WTC11 (cell line): ENCODE measurements around the gene RANBP9. TPM values are rescaled to one million over a fixed set of nuclear protein-coding genes. Genes with fewer than 3 reads are reported as not detected.

ENCODE experiments used
- ATAC-seq: fragments of 200-7000 bp; cut with Tn5 transposase; 2 replicates; pipeline ENCODE4 v1.10.0; 2021; ENCODE audit warnings: mild to moderate bottlenecking, moderate library complexity
- CTCF ChIA-PET: fragments of 300-600 bp; sonication (Branson Sonifier 250); formaldehyde crosslinking; loops from one replicate; lab custom pipeline; 2021; ENCODE audit warnings: antibody characterized with exemption; lab: Charles Lee
- POLR2A ChIA-PET: fragments of 350-600 bp; sonication (Branson Sonifier 250); formaldehyde crosslinking; loops from one replicate; lab custom pipeline; 2021; ENCODE audit warnings: antibody characterized with exemption; lab: Charles Lee
- DNase-seq: peaks from one replicate; pipeline ENCODE4 v3.0.0; 2021; ENCODE audit warnings: low spot score
- H3K27ac Mint-ChIP-seq: 2 replicates; pipeline ENCODE4 v1.8.0; 2021; ENCODE audit warnings: mixed read lengths
- H3K27me3 Mint-ChIP-seq: 2 replicates; pipeline ENCODE4 v1.8.0; 2021; ENCODE audit warnings: low read depth, mild to moderate bottlenecking, moderate library complexity, mixed read lengths
- H3K36me3 Mint-ChIP-seq: 2 replicates; pipeline ENCODE4 v1.8.0; 2021; ENCODE audit warnings: mixed read lengths
- H3K4me1 Mint-ChIP-seq: 2 replicates; pipeline ENCODE4 v1.8.0; 2022; ENCODE audit warnings: mixed read lengths
- H3K4me3 Mint-ChIP-seq: 2 replicates; pipeline ENCODE4 v1.8.0; 2021; ENCODE audit warnings: mild to moderate bottlenecking, moderate library complexity, mixed read lengths
- H3K9me3 Mint-ChIP-seq: 2 replicates; pipeline ENCODE4 v1.8.0; 2021; ENCODE audit warnings: mixed read lengths
- ATF3 ChIP-seq: sonication (generic); formaldehyde crosslinking; conservative IDR thresholded peaks from 2 replicates; pipeline ENCODE4 v1.8.1; 2022; ENCODE audit warnings: mild to moderate bottlenecking, missing genetic modification reagents
- CBFB ChIP-seq: sonication (generic); formaldehyde crosslinking; IDR thresholded peaks from 2 replicates; pipeline ENCODE4 v1.8.1; 2022; ENCODE audit warnings: mild to moderate bottlenecking, low read depth, missing genetic modification reagents
- CREB1 ChIP-seq: sonication (generic); formaldehyde crosslinking; IDR thresholded peaks from 2 replicates; pipeline ENCODE4 v1.8.0; 2023; ENCODE audit warnings: mild to moderate bottlenecking, missing genetic modification reagents
- EMX1 ChIP-seq: fragments of 250-450 bp; sonication (Bioruptor Pico); IDR thresholded peaks from 2 replicates; pipeline ENCODE4 v1.8.0; 2021; ENCODE audit warnings: mild to moderate bottlenecking
- FOXK1 ChIP-seq: sonication (generic); formaldehyde crosslinking; IDR thresholded peaks from 2 replicates; pipeline ENCODE4 v1.8.0; 2022; ENCODE audit warnings: mild to moderate bottlenecking, moderate library complexity, missing genetic modification reagents
- GRHL2 ChIP-seq: fragments of 250-450 bp; sonication (Bioruptor Pico); IDR thresholded peaks from 2 replicates; pipeline ENCODE4 v1.8.0; 2022; ENCODE audit warnings: mild to moderate bottlenecking, moderate library complexity; ENCODE audit not compliant: insufficient replicate concordance, severe bottlenecking
- GTF2I ChIP-seq: fragments of 250-450 bp; sonication (Bioruptor Pico); conservative IDR thresholded peaks from 2 replicates; pipeline ENCODE4 v1.4.0; 2021; ENCODE audit warnings: mild to moderate bottlenecking
- JUN ChIP-seq: sonication (generic); formaldehyde crosslinking; IDR thresholded peaks from 2 replicates; pipeline ENCODE4 v1.8.0; 2023; ENCODE audit warnings: mild to moderate bottlenecking, missing genetic modification reagents
- MXD4 ChIP-seq: fragments of 250-450 bp; sonication (Bioruptor Pico); IDR thresholded peaks from 2 replicates; pipeline ENCODE4 v1.8.0; 2021; ENCODE audit warnings: mild to moderate bottlenecking, moderate library complexity, borderline replicate concordance
- NR1H2 ChIP-seq: sonication (generic); formaldehyde crosslinking; IDR thresholded peaks from 2 replicates; pipeline ENCODE4 v1.9.0; 2021; ENCODE audit warnings: mild to moderate bottlenecking, moderate library complexity, missing genetic modification reagents
- ZNF121 ChIP-seq: sonication (generic); formaldehyde crosslinking; IDR thresholded peaks from 2 replicates; pipeline ENCODE4 v1.8.0; 2023; ENCODE audit warnings: missing genetic modification reagents
- ZNF138 ChIP-seq: sonication (generic); formaldehyde crosslinking; conservative IDR thresholded peaks from 2 replicates; pipeline ENCODE4 v1.8.1; 2022; ENCODE audit warnings: mild to moderate bottlenecking, moderate library complexity, missing genetic modification reagents
- ZNF219 ChIP-seq: sonication (generic); formaldehyde crosslinking; IDR thresholded peaks from 2 replicates; pipeline ENCODE4 v1.8.0; 2023; ENCODE audit warnings: missing genetic modification reagents, mild to moderate bottlenecking, borderline replicate concordance
- total RNA-seq: library from RNA; stranded (reverse); gene quantifications from 3 replicates; pipeline ENCODE4 v1.2.3, GENCODE V29; 2021
- TF ChIP-seq, protein P1 (sequence below): fragments of 200-600 bp; IDR thresholded peaks from 2 replicates; pipeline ENCODE4 v1.8.0; 2022; ENCODE audit warnings: antibody characterized with exemption
- TF ChIP-seq, protein P2 (sequence below): sonication (generic); formaldehyde crosslinking; IDR thresholded peaks from 2 replicates; pipeline ENCODE4 v1.8.1; 2023; ENCODE audit warnings: mild to moderate bottlenecking, missing genetic modification reagents, moderate library complexity
- TF ChIP-seq, protein P3 (sequence below): sonication (generic); formaldehyde crosslinking; IDR thresholded peaks from 2 replicates; pipeline ENCODE4 v1.8.0; 2022; ENCODE audit warnings: mild to moderate bottlenecking, missing genetic modification reagents
- TF ChIP-seq, protein P4 (sequence below): sonication (generic); formaldehyde crosslinking; IDR thresholded peaks from 2 replicates; pipeline ENCODE4 v1.8.1; 2023; ENCODE audit warnings: mild to moderate bottlenecking, missing genetic modification reagents
- TF ChIP-seq, protein P5 (sequence below): sonication (generic); formaldehyde crosslinking; IDR thresholded peaks from 2 replicates; pipeline ENCODE4 v1.8.1; 2022; ENCODE audit warnings: low read depth, missing genetic modification reagents, borderline replicate concordance

RANBP9 gene
- total RNA-seq, 1 experiment from 2014 or later = 33.4 TPM

DNA sequence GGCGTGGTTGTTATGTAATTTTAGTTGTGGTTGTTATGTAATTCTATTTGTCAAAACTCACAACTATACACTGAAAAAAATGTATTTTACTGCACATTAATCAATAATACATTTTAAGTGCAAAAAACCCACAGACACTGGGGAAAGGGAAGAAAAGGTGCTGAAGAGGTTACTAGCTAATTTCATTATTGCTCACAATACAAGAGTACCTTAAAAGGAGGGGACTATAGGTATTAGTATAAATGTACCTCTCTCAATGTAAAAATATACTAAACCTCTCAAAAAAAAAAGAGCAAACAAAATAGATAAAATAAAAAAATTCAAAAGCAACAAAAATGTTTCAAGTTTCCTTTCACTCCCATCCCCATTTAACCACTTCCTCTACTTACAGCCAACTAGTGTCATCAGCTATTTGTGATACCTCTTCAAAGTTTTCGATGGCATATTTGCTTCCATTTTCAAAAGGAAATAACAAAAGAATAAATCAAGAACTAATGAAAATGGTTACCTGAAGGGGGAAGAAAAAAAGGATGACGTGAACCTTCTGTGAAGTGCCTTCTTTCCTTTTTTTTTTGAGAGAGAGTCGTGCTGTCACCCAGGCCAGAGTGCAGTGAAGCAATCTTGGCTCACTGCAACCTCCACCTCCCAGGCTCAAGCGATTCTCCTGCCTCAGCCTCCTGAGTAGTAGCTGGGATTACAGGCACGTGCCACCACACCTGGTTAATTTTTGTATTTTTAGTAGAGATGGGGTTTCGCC is 30.2 kb downstream of the RANBP9 start (continued):
- TF ChIP-seq ZNF121 (CRISPR knock-in tag) (no peak), GTF2I (CRISPR knock-in tag) (no peak), FOXK1 (CRISPR knock-in tag) (no peak)

DNA sequence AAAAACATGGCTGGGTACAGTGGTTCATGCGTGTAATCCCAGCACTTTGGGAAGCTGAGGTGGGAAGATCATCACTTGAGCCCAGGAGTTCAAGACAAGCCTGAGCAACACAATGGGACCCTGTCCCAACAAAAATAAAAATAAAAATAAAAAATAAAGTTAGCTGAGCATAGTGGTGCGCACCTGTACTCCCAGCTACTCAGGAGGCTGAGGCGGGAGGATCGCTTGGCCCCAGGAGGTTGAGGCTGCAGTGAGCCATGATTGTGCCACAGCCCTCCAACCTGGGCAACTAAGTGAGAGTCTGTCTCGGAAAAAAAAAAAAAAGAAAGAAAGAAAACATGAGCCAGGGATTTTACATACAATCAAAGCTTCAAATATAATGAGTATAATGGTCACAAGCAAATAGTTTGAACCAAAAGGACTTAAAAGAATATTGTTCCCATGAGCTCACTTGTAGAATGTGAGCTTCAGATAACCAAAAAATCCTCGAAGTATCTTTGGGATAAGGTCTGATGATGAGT is 31.1 kb downstream of the RANBP9 start:
- no peak overlapping the region for H3K27ac Mint-ChIP-seq
- CTCF ChIA-PET = interaction anchor here (1.0 kb wide), 2 partner anchors 56 to 65 kb away, joined by 3 to 4 read pairs; partner anchors contain the start of gene NOL7
- TF ChIP-seq JUN = no peak
- TF ChIP-seq, protein P1, sequence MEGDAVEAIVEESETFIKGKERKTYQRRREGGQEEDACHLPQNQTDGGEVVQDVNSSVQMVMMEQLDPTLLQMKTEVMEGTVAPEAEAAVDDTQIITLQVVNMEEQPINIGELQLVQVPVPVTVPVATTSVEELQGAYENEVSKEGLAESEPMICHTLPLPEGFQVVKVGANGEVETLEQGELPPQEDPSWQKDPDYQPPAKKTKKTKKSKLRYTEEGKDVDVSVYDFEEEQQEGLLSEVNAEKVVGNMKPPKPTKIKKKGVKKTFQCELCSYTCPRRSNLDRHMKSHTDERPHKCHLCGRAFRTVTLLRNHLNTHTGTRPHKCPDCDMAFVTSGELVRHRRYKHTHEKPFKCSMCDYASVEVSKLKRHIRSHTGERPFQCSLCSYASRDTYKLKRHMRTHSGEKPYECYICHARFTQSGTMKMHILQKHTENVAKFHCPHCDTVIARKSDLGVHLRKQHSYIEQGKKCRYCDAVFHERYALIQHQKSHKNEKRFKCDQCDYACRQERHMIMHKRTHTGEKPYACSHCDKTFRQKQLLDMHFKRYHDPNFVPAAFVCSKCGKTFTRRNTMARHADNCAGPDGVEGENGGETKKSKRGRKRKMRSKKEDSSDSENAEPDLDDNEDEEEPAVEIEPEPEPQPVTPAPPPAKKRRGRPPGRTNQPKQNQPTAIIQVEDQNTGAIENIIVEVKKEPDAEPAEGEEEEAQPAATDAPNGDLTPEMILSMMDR = no peak
- no peak for TF ChIP-seq ZNF138 (CRISPR knock-in tag)
- TF ChIP-seq CREB1 = no peak
- TF ChIP-seq, protein P2, sequence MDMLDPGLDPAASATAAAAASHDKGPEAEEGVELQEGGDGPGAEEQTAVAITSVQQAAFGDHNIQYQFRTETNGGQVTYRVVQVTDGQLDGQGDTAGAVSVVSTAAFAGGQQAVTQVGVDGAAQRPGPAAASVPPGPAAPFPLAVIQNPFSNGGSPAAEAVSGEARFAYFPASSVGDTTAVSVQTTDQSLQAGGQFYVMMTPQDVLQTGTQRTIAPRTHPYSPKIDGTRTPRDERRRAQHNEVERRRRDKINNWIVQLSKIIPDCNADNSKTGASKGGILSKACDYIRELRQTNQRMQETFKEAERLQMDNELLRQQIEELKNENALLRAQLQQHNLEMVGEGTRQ (CRISPR knock-in tag) = no peak
- no peak for TF ChIP-seq ZNF219 (CRISPR knock-in tag)
- TF ChIP-seq, all 79 proteins: peak for 0
- ATAC-seq (no peak), DNase-seq (no peak)
- peaks cover 13% of the 10 kb centered on the region for H3K36me3 Mint-ChIP-seq
- H3K9me3 Mint-ChIP-seq = peaks cover 8% of the 10 kb centered on the region
- no peaks in the 10 kb centered on the region for H3K27me3 Mint-ChIP-seq
- POLR2A ChIA-PET = no interaction called here
- H3K4me1 Mint-ChIP-seq = peaks cover 8% of the 10 kb centered on the region
- H3K4me3 Mint-ChIP-seq = no peak overlapping the region

GRCh38 chr6:13679996-13680395 is 31.6 kb downstream of the RANBP9 start:
- TF ChIP-seq CBFB (CRISPR knock-in tag) (no peak), MXD4 (no peak), GRHL2 (no peak), EMX1 (CRISPR knock-in tag) (no peak), FOXK1 (CRISPR knock-in tag) (no peak), ZNF121 (CRISPR knock-in tag) (no peak), NR1H2 (no peak), ATF3 (CRISPR knock-in tag) (no peak)
- TF ChIP-seq, protein P3, sequence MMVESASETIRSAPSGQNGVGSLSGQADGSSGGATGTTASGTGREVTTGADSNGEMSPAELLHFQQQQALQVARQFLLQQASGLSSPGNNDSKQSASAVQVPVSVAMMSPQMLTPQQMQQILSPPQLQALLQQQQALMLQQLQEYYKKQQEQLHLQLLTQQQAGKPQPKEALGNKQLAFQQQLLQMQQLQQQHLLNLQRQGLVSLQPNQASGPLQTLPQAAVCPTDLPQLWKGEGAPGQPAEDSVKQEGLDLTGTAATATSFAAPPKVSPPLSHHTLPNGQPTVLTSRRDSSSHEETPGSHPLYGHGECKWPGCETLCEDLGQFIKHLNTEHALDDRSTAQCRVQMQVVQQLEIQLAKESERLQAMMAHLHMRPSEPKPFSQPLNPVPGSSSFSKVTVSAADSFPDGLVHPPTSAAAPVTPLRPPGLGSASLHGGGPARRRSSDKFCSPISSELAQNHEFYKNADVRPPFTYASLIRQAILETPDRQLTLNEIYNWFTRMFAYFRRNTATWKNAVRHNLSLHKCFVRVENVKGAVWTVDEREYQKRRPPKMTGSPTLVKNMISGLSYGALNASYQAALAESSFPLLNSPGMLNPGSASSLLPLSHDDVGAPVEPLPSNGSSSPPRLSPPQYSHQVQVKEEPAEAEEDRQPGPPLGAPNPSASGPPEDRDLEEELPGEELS (CRISPR knock-in tag) = no peak
- TF ChIP-seq, protein P4, sequence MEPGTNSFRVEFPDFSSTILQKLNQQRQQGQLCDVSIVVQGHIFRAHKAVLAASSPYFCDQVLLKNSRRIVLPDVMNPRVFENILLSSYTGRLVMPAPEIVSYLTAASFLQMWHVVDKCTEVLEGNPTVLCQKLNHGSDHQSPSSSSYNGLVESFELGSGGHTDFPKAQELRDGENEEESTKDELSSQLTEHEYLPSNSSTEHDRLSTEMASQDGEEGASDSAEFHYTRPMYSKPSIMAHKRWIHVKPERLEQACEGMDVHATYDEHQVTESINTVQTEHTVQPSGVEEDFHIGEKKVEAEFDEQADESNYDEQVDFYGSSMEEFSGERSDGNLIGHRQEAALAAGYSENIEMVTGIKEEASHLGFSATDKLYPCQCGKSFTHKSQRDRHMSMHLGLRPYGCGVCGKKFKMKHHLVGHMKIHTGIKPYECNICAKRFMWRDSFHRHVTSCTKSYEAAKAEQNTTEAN (CRISPR knock-in tag) = no peak
- TF ChIP-seq, protein P5, sequence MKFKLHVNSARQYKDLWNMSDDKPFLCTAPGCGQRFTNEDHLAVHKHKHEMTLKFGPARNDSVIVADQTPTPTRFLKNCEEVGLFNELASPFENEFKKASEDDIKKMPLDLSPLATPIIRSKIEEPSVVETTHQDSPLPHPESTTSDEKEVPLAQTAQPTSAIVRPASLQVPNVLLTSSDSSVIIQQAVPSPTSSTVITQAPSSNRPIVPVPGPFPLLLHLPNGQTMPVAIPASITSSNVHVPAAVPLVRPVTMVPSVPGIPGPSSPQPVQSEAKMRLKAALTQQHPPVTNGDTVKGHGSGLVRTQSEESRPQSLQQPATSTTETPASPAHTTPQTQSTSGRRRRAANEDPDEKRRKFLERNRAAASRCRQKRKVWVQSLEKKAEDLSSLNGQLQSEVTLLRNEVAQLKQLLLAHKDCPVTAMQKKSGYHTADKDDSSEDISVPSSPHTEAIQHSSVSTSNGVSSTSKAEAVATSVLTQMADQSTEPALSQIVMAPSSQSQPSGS (CRISPR knock-in tag) = no peak
- TF ChIP-seq, protein P1 = no peak
- TF ChIP-seq, all 79 proteins: peak for 0
- H3K4me1 Mint-ChIP-seq = peaks cover 11% of the 10 kb centered on the region
- no peak overlapping the region for H3K4me3 Mint-ChIP-seq
- no peak for ATAC-seq
- peaks cover 8% of the 10 kb centered on the region for H3K9me3 Mint-ChIP-seq
- POLR2A ChIA-PET = no interaction called here
- H3K36me3 Mint-ChIP-seq = peaks cover 13% of the 10 kb centered on the region
- H3K27ac Mint-ChIP-seq = no peak overlapping the region
- CTCF ChIA-PET = interaction anchor here (1.0 kb wide), 1 partner anchor 65 kb away, joined by 3 read pairs; the partner anchor contains the start of gene NOL7
- no peak for DNase-seq
- H3K27me3 Mint-ChIP-seq = no peaks in the 10 kb centered on the region
